Measurements from ENCODE around the gene PRKCH. TPM values are rescaled to one million over a fixed set of nuclear protein-coding genes. Genes with fewer than 3 reads are reported as not detected.

The PRKCH gene
- total and polyA plus RNA-seq, 7 donors: 4.2 to 19.9 (median 10.0) TPM

GRCh38 chr14:61326847-61327246 is 5.5 kb downstream of the PRKCH start:
- TF ChIP-seq POLR2AphosphoS5 (IDR thresholded peaks at IDR 0.05): peak in 3 of 4 donors; percentile 47 to 71 (median 54)
- peak in 1 of 4 donors; percentile 52 for TF ChIP-seq EP300 (IDR thresholded peaks at IDR 0.05)
- no peak for TF ChIP-seq CTCF (IDR thresholded peaks at IDR 0.05)
- peak; percentile 79 for DNase-seq

GRCh38 chr14:61328626-61329262 is 7.4 kb downstream of the PRKCH start:
- Histone ChIP-seq H3K4me3 (no peak overlapping the region), H3K36me3 (no peaks in the 10 kb centered on the region), H3K27ac (peak overlapping the region in 2 of 4 donors; percentile 22 to 23), H3K9me3 (no peaks in the 10 kb centered on the region), H3K27me3 (peaks cover 0 to 8% (median 0%) of the 10 kb centered on the region in 3 donors), H3K4me1 (no peaks in the 10 kb centered on the region)
- WGBS, 2 donors: 83 to 89% methylated on average over 4 of the region's 4 CpGs
- intact Hi-C loops (cut with DNase I): no loop called here
- TF ChIP-seq CTCF (IDR thresholded peaks at IDR 0.05) (no peak), EP300 (IDR thresholded peaks at IDR 0.05) (no peak), POLR2A (IDR thresholded peaks at IDR 0.05) (no peak), POLR2AphosphoS5 (IDR thresholded peaks at IDR 0.05) (no peak)
- no peak for DNase-seq

More at GRCh38 chr14:61326847-61327246, 5.5 kb downstream of the PRKCH start:
- WGBS, 2 donors: 33 to 44% methylated on average over 4 of the region's 4 CpGs
- Histone ChIP-seq H3K9me3 (no peaks in the 10 kb centered on the region), H3K36me3 (no peaks in the 10 kb centered on the region), H3K4me1 (peaks cover 0 to 6% (median 3%) of the 10 kb centered on the region in 4 donors), H3K4me3 (no peak overlapping the region), H3K27me3 (peaks cover 7 to 25% (median 9%) of the 10 kb centered on the region in 3 donors), H3K27ac (peak overlapping the region; percentile 26 to 61 (median 37))
- intact Hi-C loops (cut with DNase I): no loop called here

GRCh38 chr14:61329478-61330051 is 8.2 kb downstream of the PRKCH start:
- Histone ChIP-seq H3K4me3 (no peak overlapping the region), H3K9me3 (no peaks in the 10 kb centered on the region), H3K4me1 (no peaks in the 10 kb centered on the region), H3K27me3 (no peaks in the 10 kb centered on the region), H3K36me3 (no peaks in the 10 kb centered on the region), H3K27ac (peak overlapping the region in 1 of 4 donors; percentile 35)
- no peak for TF ChIP-seq POLR2AphosphoS5 (IDR thresholded peaks at IDR 0.05)
- no peak for TF ChIP-seq EP300 (IDR thresholded peaks at IDR 0.05)
- no peak for TF ChIP-seq POLR2A (IDR thresholded peaks at IDR 0.05)
- TF ChIP-seq CTCF (IDR thresholded peaks at IDR 0.05): no peak
- 73 to 88% methylated on average over 8 of the region's 8 CpGs for WGBS, 2 donors
- intact Hi-C loops (cut with DNase I): no loop called here
- DNase-seq: no peak

GRCh38 chr14:61330511-61330910 is 9.1 kb downstream of the PRKCH start:
- Histone ChIP-seq H3K4me3 (no peak overlapping the region), H3K9me3 (no peaks in the 10 kb centered on the region), H3K27me3 (no peaks in the 10 kb centered on the region), H3K36me3 (no peaks in the 10 kb centered on the region), H3K27ac (no peak overlapping the region), H3K4me1 (no peaks in the 10 kb centered on the region)
- intact Hi-C loops (cut with DNase I): no loop called here
- 78 to 81% methylated on average over 1 of the region's 1 CpG for WGBS, 2 donors
- no peak for DNase-seq
- no peak for TF ChIP-seq EP300 (IDR thresholded peaks at IDR 0.05)
- TF ChIP-seq POLR2AphosphoS5 (IDR thresholded peaks at IDR 0.05): no peak
- TF ChIP-seq POLR2A (IDR thresholded peaks at IDR 0.05): no peak
- no peak for TF ChIP-seq CTCF (IDR thresholded peaks at IDR 0.05)

Measured in sigmoid colon (tissue), 7 donors.